Measurements from ENCODE around the gene ZGPAT.
A peak's percentile ranks its signal among the peaks of the same experiment; 100 is the strongest.
"Not testable (repeated sequence)": the region's sequence is repeated elsewhere in the genome, so short reads cannot be mapped to it uniquely, and the experiment has no call there.

The ZGPAT gene, protein sequence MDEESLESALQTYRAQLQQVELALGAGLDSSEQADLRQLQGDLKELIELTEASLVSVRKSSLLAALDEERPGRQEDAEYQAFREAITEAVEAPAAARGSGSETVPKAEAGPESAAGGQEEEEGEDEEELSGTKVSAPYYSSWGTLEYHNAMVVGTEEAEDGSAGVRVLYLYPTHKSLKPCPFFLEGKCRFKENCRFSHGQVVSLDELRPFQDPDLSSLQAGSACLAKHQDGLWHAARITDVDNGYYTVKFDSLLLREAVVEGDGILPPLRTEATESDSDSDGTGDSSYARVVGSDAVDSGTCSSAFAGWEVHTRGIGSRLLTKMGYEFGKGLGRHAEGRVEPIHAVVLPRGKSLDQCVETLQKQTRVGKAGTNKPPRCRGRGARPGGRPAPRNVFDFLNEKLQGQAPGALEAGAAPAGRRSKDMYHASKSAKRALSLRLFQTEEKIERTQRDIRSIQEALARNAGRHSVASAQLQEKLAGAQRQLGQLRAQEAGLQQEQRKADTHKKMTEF

DNA sequence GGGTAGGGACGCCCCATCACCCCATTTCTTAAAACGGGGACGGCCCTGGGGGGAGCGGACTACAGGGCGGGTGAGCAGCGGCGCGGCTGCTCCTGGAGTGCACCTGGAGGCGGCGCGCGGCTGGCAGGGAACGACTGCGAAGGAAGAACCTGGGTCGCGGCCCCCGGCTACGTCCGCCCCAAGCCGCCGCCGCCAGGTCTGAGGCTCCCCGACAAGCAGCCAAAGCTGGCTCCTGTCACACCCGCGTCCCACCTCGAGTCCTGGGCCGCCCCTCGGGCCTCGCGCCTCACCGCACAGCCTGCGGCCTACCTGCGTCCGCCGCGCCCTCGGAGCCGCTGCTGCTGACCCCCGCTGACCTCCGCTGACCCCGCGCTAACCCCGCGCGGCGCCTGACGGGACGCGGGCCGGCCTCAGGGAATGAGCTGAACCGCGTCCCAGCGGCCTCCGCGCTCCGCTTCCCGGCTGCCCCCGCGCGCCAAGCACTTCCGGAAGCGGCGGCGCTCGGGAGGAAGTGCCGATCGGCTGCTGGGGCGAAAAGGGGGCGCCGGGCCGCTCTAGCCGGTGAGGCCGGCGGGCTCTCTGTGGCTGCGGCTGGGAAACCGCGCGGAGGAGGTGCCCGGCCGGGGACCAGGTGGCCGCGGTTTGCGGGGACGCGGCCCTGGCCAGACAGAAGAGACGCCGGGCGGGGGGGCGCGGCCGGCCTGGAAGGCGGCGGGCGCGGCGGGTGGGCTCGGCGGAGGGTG lies at the start of gene ZGPAT, which contains the start of gene ARFRP1:
ZGPAT (plus strand) TSS at position 482 of the 743 bp plus-strand sequence. CDS start 542 bp downstream, outside the sequence.
ARFRP1 (minus strand) TSS at position 419 of the 743 bp plus-strand sequence. CDS start 885 bp downstream, outside the sequence.
- H3F3A ChIP-seq (ENCODE audit: low read depth): no peaks in the 10 kb centered on the region
- H3K36me3 ChIP-seq (ENCODE audit: insufficient read depth, low read length): peaks cover 25% of the 10 kb centered on the region
- peak within 1 kb of the TSS; percentile 41; the same call in 1 of the 2 replicates for H2AFZ ChIP-seq (ENCODE audit: low read length)

DNA sequence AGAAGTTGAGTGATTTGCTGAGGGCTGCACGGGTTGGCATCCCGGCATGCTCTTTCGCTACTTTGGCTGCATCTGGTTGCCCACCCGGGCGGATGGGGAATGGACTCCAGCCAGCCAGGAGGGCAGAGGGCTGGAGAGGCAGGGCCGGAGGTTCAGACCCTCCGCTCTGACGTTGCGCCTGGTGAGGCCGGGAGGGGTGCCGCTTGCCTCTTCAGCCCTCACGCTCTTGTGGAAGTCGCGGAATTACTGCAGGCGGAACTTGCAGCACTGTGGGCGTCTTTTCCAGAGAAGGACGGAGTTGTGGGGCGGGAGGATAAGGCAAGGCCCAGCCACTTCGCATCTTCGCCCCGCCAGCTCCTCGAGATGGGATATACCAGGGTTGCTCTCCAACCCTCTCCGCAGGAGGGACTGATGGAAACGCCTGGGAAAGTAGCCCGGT lies 49.1 kb upstream of the ZGPAT start:
- H3K9me2 ChIP-seq (replicated peaks; ENCODE audit: low read depth, low read length): no peaks in the 10 kb centered on the region
- H3K9ac ChIP-seq (ENCODE audit: low read depth, low read length, poor library complexity, severe bottlenecking): peak overlapping the region; percentile 84
- H3F3A ChIP-seq (ENCODE audit: low read depth): no peaks in the 10 kb centered on the region
- no peaks in the 10 kb centered on the region; the same call in 1 of the 2 replicates for H3K36me3 ChIP-seq (ENCODE audit: insufficient read depth, low read length)
- H3K9me3 ChIP-seq (ENCODE audit: insufficient read depth, low read depth, low read length): no peaks in the 10 kb centered on the region
- peaks cover 8% of the 10 kb centered on the region for H4K20me1 ChIP-seq (ENCODE audit: insufficient read depth, low read length, poor library complexity, severe bottlenecking)
- peaks cover 32% of the 10 kb centered on the region for H3K4me1 ChIP-seq (ENCODE audit: insufficient read depth, low read length, poor library complexity, severe bottlenecking)
- no peaks in the 10 kb centered on the region for H3K27me3 ChIP-seq (ENCODE audit: insufficient read depth, low read length, poor library complexity, severe bottlenecking)
- peak overlapping the region; percentile 91 for H3K4me3 ChIP-seq (ENCODE audit: low read length, poor library complexity, severe bottlenecking)
- H2AFZ ChIP-seq (ENCODE audit: low read length): peak overlapping the region; percentile 95
- H3K4me2 ChIP-seq (ENCODE audit: low read depth, low read length, poor library complexity, severe bottlenecking): peak overlapping the region; percentile 98
- no peak for TF ChIP-seq EZH2phosphoT487 (IDR thresholded peaks at IDR 0.05; ENCODE audit: borderline replicate concordance)
- TF ChIP-seq, protein P1, sequence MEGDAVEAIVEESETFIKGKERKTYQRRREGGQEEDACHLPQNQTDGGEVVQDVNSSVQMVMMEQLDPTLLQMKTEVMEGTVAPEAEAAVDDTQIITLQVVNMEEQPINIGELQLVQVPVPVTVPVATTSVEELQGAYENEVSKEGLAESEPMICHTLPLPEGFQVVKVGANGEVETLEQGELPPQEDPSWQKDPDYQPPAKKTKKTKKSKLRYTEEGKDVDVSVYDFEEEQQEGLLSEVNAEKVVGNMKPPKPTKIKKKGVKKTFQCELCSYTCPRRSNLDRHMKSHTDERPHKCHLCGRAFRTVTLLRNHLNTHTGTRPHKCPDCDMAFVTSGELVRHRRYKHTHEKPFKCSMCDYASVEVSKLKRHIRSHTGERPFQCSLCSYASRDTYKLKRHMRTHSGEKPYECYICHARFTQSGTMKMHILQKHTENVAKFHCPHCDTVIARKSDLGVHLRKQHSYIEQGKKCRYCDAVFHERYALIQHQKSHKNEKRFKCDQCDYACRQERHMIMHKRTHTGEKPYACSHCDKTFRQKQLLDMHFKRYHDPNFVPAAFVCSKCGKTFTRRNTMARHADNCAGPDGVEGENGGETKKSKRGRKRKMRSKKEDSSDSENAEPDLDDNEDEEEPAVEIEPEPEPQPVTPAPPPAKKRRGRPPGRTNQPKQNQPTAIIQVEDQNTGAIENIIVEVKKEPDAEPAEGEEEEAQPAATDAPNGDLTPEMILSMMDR (conservative IDR thresholded peaks at IDR 0.05; ENCODE audit: low read length): no peak
- H3K79me2 ChIP-seq (ENCODE audit: insufficient read depth, low read length): peaks cover 41% of the 10 kb centered on the region

More for the DNA sequence above, at the start of gene ZGPAT, which contains the start of gene ARFRP1:
- Histone ChIP-seq H3K27me3 (ENCODE audit: insufficient read depth, low read length, poor library complexity, severe bottlenecking) (peaks cover 4% of the 10 kb centered on the region), H3K9me3 (ENCODE audit: insufficient read depth, low read depth, low read length) (no peaks in the 10 kb centered on the region), H3K4me2 (ENCODE audit: low read depth, low read length, poor library complexity, severe bottlenecking) (peak within 1 kb of the TSS; percentile 92), H4K20me1 (ENCODE audit: insufficient read depth, low read length, poor library complexity, severe bottlenecking) (peaks cover 37% of the 10 kb centered on the region), H3K9ac (ENCODE audit: low read depth, low read length, poor library complexity, severe bottlenecking) (peak within 1 kb of the TSS; percentile 93), H3K4me3 (ENCODE audit: low read length, poor library complexity, severe bottlenecking) (peak within 1 kb of the TSS; percentile 96), H3K79me2 (ENCODE audit: insufficient read depth, low read length) (peaks cover 85% of the 10 kb centered on the region), H3K9me2 (replicated peaks; ENCODE audit: low read depth, low read length) (no peaks in the 10 kb centered on the region), H3K4me1 (ENCODE audit: insufficient read depth, low read length, poor library complexity, severe bottlenecking) (peaks cover 32% of the 10 kb centered on the region)
- TF ChIP-seq, protein P1 (conservative IDR thresholded peaks at IDR 0.05; ENCODE audit: low read length): no peak
- TF ChIP-seq EZH2phosphoT487 (IDR thresholded peaks at IDR 0.05; ENCODE audit: borderline replicate concordance): no peak

DNA sequence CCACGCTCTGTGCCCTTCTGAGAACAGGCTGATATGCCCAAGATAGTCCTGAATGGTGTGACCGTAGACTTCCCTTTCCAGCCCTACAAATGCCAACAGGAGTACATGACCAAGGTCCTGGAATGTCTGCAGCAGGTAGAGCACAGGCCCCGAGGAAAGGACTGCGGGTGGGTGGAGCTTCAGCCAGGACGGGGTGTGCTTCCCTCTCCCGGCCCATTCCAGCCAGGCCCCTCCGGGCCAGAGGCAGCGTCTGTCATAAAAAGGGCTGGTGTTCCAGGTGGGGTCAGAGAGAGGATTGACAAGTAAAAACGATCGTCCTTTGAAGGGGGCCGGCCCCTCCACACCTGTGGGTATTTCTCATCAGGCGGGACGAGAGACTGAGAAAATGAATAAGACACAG lies 48.5 kb upstream of the ZGPAT start:
- Histone ChIP-seq H3K4me2 (ENCODE audit: low read depth, low read length, poor library complexity, severe bottlenecking) (peak overlapping the region; percentile 98), H3K36me3 (ENCODE audit: insufficient read depth, low read length) (no peaks in the 10 kb centered on the region; the same call in 1 of the 2 replicates), H3K4me3 (ENCODE audit: low read length, poor library complexity, severe bottlenecking) (peak overlapping the region; percentile 91), H3K79me2 (ENCODE audit: insufficient read depth, low read length) (peaks cover 40% of the 10 kb centered on the region), H3K9ac (ENCODE audit: low read depth, low read length, poor library complexity, severe bottlenecking) (peak overlapping the region; percentile 84), H3F3A (ENCODE audit: low read depth) (no peaks in the 10 kb centered on the region), H2AFZ (ENCODE audit: low read length) (no peak overlapping the region), H3K9me3 (ENCODE audit: insufficient read depth, low read depth, low read length) (no peaks in the 10 kb centered on the region), H3K9me2 (replicated peaks; ENCODE audit: low read depth, low read length) (no peaks in the 10 kb centered on the region), H3K4me1 (ENCODE audit: insufficient read depth, low read length, poor library complexity, severe bottlenecking) (peaks cover 28% of the 10 kb centered on the region), H4K20me1 (ENCODE audit: insufficient read depth, low read length, poor library complexity, severe bottlenecking) (peaks cover 8% of the 10 kb centered on the region), H3K27me3 (ENCODE audit: insufficient read depth, low read length, poor library complexity, severe bottlenecking) (no peaks in the 10 kb centered on the region)
- no peak for TF ChIP-seq EZH2phosphoT487 (IDR thresholded peaks at IDR 0.05; ENCODE audit: borderline replicate concordance)
- TF ChIP-seq, protein P1 (conservative IDR thresholded peaks at IDR 0.05; ENCODE audit: low read length): no peak

- peak overlapping the region; percentile 98 for H3K4me2 ChIP-seq (ENCODE audit: low read depth, low read length, poor library complexity, severe bottlenecking)
- H2AFZ ChIP-seq (ENCODE audit: low read length); H3K36me3 ChIP-seq (ENCODE audit: insufficient read depth, low read length): not testable (repeated sequence)
Measured at GRCh38 chr20:63660174-63660573, 47.7 kb upstream of the ZGPAT start.

More at GRCh38 chr20:63660174-63660573, 47.7 kb upstream of the ZGPAT start:
- Histone ChIP-seq H3K4me1 (ENCODE audit: insufficient read depth, low read length, poor library complexity, severe bottlenecking) (peaks cover 20% of the 10 kb centered on the region), H3K79me2 (ENCODE audit: insufficient read depth, low read length) (peaks cover 32% of the 10 kb centered on the region)
- H3K9ac ChIP-seq (ENCODE audit: low read depth, low read length, poor library complexity, severe bottlenecking); H3F3A ChIP-seq (ENCODE audit: low read depth); H3K9me3 ChIP-seq (ENCODE audit: insufficient read depth, low read depth, low read length); H3K4me3 ChIP-seq (ENCODE audit: low read length, poor library complexity, severe bottlenecking); H4K20me1 ChIP-seq (ENCODE audit: insufficient read depth, low read length, poor library complexity, severe bottlenecking); H3K9me2 ChIP-seq (replicated peaks; ENCODE audit: low read depth, low read length); H3K27me3 ChIP-seq (ENCODE audit: insufficient read depth, low read length, poor library complexity, severe bottlenecking): not testable (repeated sequence)
